ENCODE measurements around the gene NUCKS1.

Gene NUCKS1

GRCh38 chr1:205663286-205663936 is 86.6 kb downstream of the NUCKS1 start:
- peaks cover 9% of the 10 kb centered on the region for H3K4me1 ChIP-seq (ENCODE audit: insufficient read depth, low read length)
- H3K27ac ChIP-seq (ENCODE audit: low read depth, low read length) = no peak overlapping the region
- no peaks in the 10 kb centered on the region for H3K36me3 ChIP-seq (ENCODE audit: insufficient read depth, low read length)
- no peak overlapping the region for H3K9ac ChIP-seq (ENCODE audit: low read length)
- no peaks in the 10 kb centered on the region for H3K27me3 ChIP-seq (ENCODE audit: control insufficient read depth in 1 of 2, insufficient read depth in 2 of 2, low read length in 2 of 2)
- no peaks in the 10 kb centered on the region for H3K9me3 ChIP-seq (ENCODE audit: low read length)
- no peak overlapping the region for H3K4me3 ChIP-seq (ENCODE audit: low read depth in 1 of 2, low read length in 2 of 2)

Data from muscle layer of colon (tissue), 2 donors.